ENCODE measurements around the gene FAM180A.

The FAM180A gene

GRCh38 chr7:135736586-135737305 lies 11.9 kb downstream of the FAM180A start:
- DNase-seq: no peak

GRCh38 chr7:135734343-135734689 lies 14.3 kb downstream of the FAM180A start:
- DNase-seq: no peak

- no peak for DNase-seq
Observed at GRCh38 chr7:135733603-135734342, 14.8 kb downstream of the FAM180A start.

- no peak for DNase-seq
Observed at GRCh38 chr7:135731131-135731530, 17.5 kb downstream of the FAM180A start.

- no peak for DNase-seq
Observed at GRCh38 chr7:135729230-135729629, 19.4 kb downstream of the FAM180A start.

- no peak for DNase-seq
Observed at GRCh38 chr7:135728136-135728669, 20.4 kb downstream of the FAM180A start, which contains the start of gene SLC13A4. Gene SLC13A4 (minus strand): TSS chr7:135728186. CDS start chr7:135727496, 690 bp downstream.

GRCh38 chr7:135726911-135727673 lies 21.5 kb downstream of the FAM180A start:
- no peak for DNase-seq

- no peak for DNase-seq
Observed at GRCh38 chr7:135726276-135726788, 22.3 kb downstream of the FAM180A start.

GRCh38 chr7:135723411-135723810 lies 25.2 kb downstream of the FAM180A start:
- DNase-seq: no peak

- no peak for DNase-seq
Observed at GRCh38 chr7:135721198-135721820, 27.3 kb downstream of the FAM180A start.

- no peak for DNase-seq
Observed at GRCh38 chr7:135719688-135720087, 28.9 kb downstream of the FAM180A start.

GRCh38 chr7:135718794-135719437 lies 29.7 kb downstream of the FAM180A start:
- DNase-seq: no peak

GRCh38 chr7:135718219-135718618 lies 30.4 kb downstream of the FAM180A start:
- DNase-seq: no peak

GRCh38 chr7:135717693-135718092 lies 30.9 kb downstream of the FAM180A start:
- no peak for DNase-seq

- no peak for DNase-seq
Observed at GRCh38 chr7:135716677-135717238, 31.9 kb downstream of the FAM180A start.

GRCh38 chr7:135715673-135716072 lies 32.9 kb downstream of the FAM180A start:
- DNase-seq: no peak

- DNase-seq: no peak
Observed at GRCh38 chr7:135715055-135715522, 33.5 kb downstream of the FAM180A start.

- no peak for DNase-seq
Observed at GRCh38 chr7:135714534-135715009, 34.0 kb downstream of the FAM180A start.

- no peak for DNase-seq
Observed at GRCh38 chr7:135713836-135714470, 34.7 kb downstream of the FAM180A start.

GRCh38 chr7:135712796-135713195 lies 35.8 kb downstream of the FAM180A start:
- no peak for DNase-seq

All from CD4-positive, alpha-beta T cell treated with Interleukin-21 for 1 hour (primary cell).